ENCODE data around the gene BSCL2. TPM values are rescaled to one million over a fixed set of nuclear protein-coding genes. Genes with fewer than 3 reads are reported as not detected.

Gene BSCL2
- total RNA-seq (2021; ENCODE audit: unreplicated experiment) (82.1 TPM), Bru-seq, nascent RNA (percentile 71 among the genes with signal in this experiment), BruChase-seq, experiment 1, labeled RNA remaining after a 2-hour chase (percentile 78 among the genes with signal in this experiment), BruChase-seq, experiment 2, labeled RNA remaining after a 6-hour chase (percentile 86 among the genes with signal in this experiment)
- 132 TPM for polyA plus RNA-seq (2012; ENCODE audit: insufficient read length)
- long read RNA-seq, transcript BSCL2-205 (11 exons, 1,693 nt), result minor isoform, 8 of 85 reads
- long read RNA-seq, transcript BSCL2-210 (11 exons, 1,440 nt), result minor isoform, 5 of 85 reads
- long read RNA-seq, transcript BSCL2-207 (11 exons, 1,516 nt), result major isoform, 51 of 85 reads
- long read RNA-seq, partial matches to known transcripts, result 2 of 85 reads
- long read RNA-seq, other reads (novel, unspliced or antisense), result 14 of 85 reads

DNA sequence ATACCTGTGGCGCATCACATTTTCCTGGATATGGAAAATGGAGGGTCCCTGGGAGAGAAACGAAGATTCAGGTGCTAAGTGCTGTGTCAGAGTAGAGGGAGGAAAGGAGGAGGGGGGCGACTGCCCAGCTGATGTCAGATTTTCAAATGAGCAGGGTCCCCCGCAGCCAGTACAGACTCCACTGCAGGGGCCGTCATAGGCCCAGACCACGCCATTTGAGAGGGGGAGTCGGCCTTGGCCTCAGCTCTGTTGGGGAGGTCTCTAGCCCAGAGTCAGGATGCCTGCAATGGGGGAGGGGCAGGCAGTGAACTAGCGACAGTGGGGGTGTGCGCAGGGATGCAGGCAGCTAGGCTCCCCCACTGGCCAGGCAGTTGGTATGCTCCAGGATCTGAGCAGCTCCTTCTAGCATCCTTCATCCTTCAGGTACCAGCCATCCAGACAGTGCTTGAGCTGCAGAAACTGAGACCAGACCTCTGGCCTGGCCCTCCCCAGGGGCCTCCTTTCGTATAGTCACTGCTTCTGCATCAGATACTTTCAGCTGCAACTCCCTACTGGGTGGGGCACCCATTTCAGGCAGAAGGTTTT is at the start of gene BSCL2, which contains the start of gene GNG3:
TSS of gene BSCL2 (minus strand) at position 148 of the 585 bp plus-strand sequence. CDS start 229 bp downstream, outside the sequence.
TSS of gene GNG3 (plus strand) at position 400 of the 585 bp plus-strand sequence. CDS start 620 bp downstream, outside the sequence.
- Histone ChIP-seq H3K4me1 (ENCODE audit: control insufficient read depth, insufficient read depth, low read length) (peaks cover 23% of the 10 kb centered on the region), H3K4me3 (ENCODE audit: low read depth in 2 of 2, low read length in 2 of 2) (peak within 1 kb of the TSS; percentile 77 to 89), H3K36me3 (ENCODE audit: control insufficient read depth, insufficient read depth, low read length) (no peaks in the 10 kb centered on the region; the same call in 1 of the 2 replicates), H3K9me3 (ENCODE audit: control insufficient read depth, insufficient read depth, low read depth, low read length) (no peaks in the 10 kb centered on the region), H3K27me3 (ENCODE audit: control insufficient read depth, insufficient read depth, low read length) (no peaks in the 10 kb centered on the region), H3K27ac (ENCODE audit: low read length) (peak within 1 kb of the TSS; percentile 80)
- no TSS peak for BruUV-seq (replicated peaks)
- ATAC-seq, result no peak
- intact Hi-C loops (cut with micrococcal nuclease; ENCODE audit: unreplicated experiment), result no loop called here
- DNase-seq (ENCODE audit: low read depth, low spot score), result no peak
- POLR2A ChIA-PET, result no interaction called here
- CTCF ChIA-PET, result no interaction called here
- in situ Hi-C loops (cut with HindIII; ENCODE audit: low pct_unique_long_range_greater_than_20kb, low sequenced_read_pairs), result no loop called here
- TF ChIP-seq SIN3A (IDR thresholded peaks at IDR 0.05; ENCODE audit: borderline replicate concordance, insufficient read depth, low read depth, low read length), result no peak
- TF ChIP-seq, protein P1, sequence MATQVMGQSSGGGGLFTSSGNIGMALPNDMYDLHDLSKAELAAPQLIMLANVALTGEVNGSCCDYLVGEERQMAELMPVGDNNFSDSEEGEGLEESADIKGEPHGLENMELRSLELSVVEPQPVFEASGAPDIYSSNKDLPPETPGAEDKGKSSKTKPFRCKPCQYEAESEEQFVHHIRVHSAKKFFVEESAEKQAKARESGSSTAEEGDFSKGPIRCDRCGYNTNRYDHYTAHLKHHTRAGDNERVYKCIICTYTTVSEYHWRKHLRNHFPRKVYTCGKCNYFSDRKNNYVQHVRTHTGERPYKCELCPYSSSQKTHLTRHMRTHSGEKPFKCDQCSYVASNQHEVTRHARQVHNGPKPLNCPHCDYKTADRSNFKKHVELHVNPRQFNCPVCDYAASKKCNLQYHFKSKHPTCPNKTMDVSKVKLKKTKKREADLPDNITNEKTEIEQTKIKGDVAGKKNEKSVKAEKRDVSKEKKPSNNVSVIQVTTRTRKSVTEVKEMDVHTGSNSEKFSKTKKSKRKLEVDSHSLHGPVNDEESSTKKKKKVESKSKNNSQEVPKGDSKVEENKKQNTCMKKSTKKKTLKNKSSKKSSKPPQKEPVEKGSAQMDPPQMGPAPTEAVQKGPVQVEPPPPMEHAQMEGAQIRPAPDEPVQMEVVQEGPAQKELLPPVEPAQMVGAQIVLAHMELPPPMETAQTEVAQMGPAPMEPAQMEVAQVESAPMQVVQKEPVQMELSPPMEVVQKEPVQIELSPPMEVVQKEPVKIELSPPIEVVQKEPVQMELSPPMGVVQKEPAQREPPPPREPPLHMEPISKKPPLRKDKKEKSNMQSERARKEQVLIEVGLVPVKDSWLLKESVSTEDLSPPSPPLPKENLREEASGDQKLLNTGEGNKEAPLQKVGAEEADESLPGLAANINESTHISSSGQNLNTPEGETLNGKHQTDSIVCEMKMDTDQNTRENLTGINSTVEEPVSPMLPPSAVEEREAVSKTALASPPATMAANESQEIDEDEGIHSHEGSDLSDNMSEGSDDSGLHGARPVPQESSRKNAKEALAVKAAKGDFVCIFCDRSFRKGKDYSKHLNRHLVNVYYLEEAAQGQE (IDR thresholded peaks at IDR 0.05; ENCODE audit: insufficient read depth in 1 of 2, low read depth in 2 of 2, low read length in 1 of 2), result no peak
- TF ChIP-seq, protein P2, sequence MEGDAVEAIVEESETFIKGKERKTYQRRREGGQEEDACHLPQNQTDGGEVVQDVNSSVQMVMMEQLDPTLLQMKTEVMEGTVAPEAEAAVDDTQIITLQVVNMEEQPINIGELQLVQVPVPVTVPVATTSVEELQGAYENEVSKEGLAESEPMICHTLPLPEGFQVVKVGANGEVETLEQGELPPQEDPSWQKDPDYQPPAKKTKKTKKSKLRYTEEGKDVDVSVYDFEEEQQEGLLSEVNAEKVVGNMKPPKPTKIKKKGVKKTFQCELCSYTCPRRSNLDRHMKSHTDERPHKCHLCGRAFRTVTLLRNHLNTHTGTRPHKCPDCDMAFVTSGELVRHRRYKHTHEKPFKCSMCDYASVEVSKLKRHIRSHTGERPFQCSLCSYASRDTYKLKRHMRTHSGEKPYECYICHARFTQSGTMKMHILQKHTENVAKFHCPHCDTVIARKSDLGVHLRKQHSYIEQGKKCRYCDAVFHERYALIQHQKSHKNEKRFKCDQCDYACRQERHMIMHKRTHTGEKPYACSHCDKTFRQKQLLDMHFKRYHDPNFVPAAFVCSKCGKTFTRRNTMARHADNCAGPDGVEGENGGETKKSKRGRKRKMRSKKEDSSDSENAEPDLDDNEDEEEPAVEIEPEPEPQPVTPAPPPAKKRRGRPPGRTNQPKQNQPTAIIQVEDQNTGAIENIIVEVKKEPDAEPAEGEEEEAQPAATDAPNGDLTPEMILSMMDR (IDR thresholded peaks at IDR 0.05), result no peak
- TF ChIP-seq POLR2AphosphoS5 (IDR thresholded peaks at IDR 0.05; ENCODE audit: low read depth, low read length), result no peak
- TF ChIP-seq TCF7L2 (IDR thresholded peaks at IDR 0.05; ENCODE audit: low read depth, low read length), result no peak

DNA sequence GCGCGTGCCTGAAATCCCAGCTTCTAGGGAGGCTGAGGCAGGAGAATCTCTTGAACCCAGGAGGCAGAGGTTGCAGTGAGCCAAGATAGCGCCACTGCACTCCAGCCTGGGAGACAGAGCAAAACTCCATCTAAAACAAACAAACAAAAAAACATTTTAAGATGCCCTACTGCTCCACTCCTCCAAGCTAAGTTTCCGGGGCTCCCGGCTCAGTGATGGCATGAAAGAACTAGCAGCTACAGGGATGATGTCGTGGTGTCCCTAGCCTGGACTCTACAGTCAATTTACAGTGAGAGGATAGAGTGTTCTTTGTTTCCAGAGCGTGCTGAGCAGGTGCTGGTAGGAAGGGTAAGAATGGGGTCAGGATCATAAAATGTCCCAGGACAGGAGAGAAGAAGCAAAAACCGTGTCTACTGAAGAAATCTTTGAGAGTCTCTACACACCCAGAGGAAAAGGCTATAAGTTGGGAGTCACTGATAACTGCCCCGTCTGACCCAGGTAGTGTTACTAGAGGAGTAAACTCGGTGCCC is 47.9 kb upstream of the BSCL2 start:
- peaks cover 8% of the 10 kb centered on the region; the same call in 1 of the 2 replicates for H3K4me1 ChIP-seq (ENCODE audit: control insufficient read depth, insufficient read depth, low read length)
- no peaks in the 10 kb centered on the region for H3K9me3 ChIP-seq (ENCODE audit: control insufficient read depth, insufficient read depth, low read depth, low read length)
- peak overlapping the region in 1 of 2 experiments; percentile 87; a peak in 1 of 4 replicates for H3K4me3 ChIP-seq (ENCODE audit: low read depth in 2 of 2, low read length in 2 of 2)
- no peaks in the 10 kb centered on the region for H3K36me3 ChIP-seq (ENCODE audit: control insufficient read depth, insufficient read depth, low read length)
- BruUV-seq (replicated peaks), result no TSS peak
- ChIA-PET CTCF (interaction anchor here (0.5 kb wide), 1 partner anchor 78 kb away, joined by 3 read pairs; no protein-coding TSS in a partner anchor), POLR2A (no interaction called here)
- peak overlapping the region; percentile 98 for H3K27ac ChIP-seq (ENCODE audit: low read length)
- in situ Hi-C loops (cut with HindIII; ENCODE audit: low pct_unique_long_range_greater_than_20kb, low sequenced_read_pairs), result no loop called here
- ATAC-seq (no peak), DNase-seq (ENCODE audit: low read depth, low spot score) (no peak)
- no peaks in the 10 kb centered on the region for H3K27me3 ChIP-seq (ENCODE audit: control insufficient read depth, insufficient read depth, low read length)
- TF ChIP-seq POLR2AphosphoS5 (IDR thresholded peaks at IDR 0.05; ENCODE audit: low read depth, low read length), result no peak
- TF ChIP-seq, protein P1 (IDR thresholded peaks at IDR 0.05; ENCODE audit: insufficient read depth in 1 of 2, low read depth in 2 of 2, low read length in 1 of 2), result no peak
- intact Hi-C loops (cut with micrococcal nuclease; ENCODE audit: unreplicated experiment), result no loop called here

All from Panc1 (cell line).